Ascending aorta (tissue), 2 donors: ENCODE data around the gene GPC6. TPM values are rescaled to one million over a fixed set of nuclear protein-coding genes. Genes with fewer than 3 reads are reported as not detected.

Source experiments
- DNase-seq, 2 donors: peaks; one replicate each; pipeline ENCODE4 v3.0.0-alpha.2; 2019; ENCODE audit warnings: low spot score in 2 of 2
- H3K27ac ChIP-seq, 2 donors: fragments of 200-600 bp; sonication (generic); one replicate each; pipeline ENCODE4 v1.5.1; 2016 to 2017; ENCODE audit warnings: mild to moderate bottlenecking in 1 of 2
- H3K27me3 ChIP-seq: fragments of 200-600 bp; sonication (generic); one replicate; pipeline ENCODE4 v1.5.1; 2017
- H3K36me3 ChIP-seq, 2 donors: fragments of 200-600 bp; sonication (generic); one replicate each; pipeline ENCODE4 v1.5.1; 2016
- H3K4me1 ChIP-seq, 2 donors: fragments of 200-600 bp; sonication (generic); one replicate each; pipeline ENCODE4 v1.5.1; 2016 to 2017; ENCODE audit warnings: mild to moderate bottlenecking in 1 of 2
- H3K4me3 ChIP-seq, 2 donors: fragments of 200-600 bp; sonication (generic); one replicate each; pipeline ENCODE4 v1.5.1; 2016 to 2017; ENCODE audit warnings: mild to moderate bottlenecking in 1 of 2
- H3K9me3 ChIP-seq, 2 donors: fragments of 200-600 bp; sonication (generic); one replicate each; pipeline ENCODE4 v1.5.1; 2016
- intact Hi-C: fragments of 100-400 bp; cut with DNase I; formaldehyde crosslinking; loops from one replicate; pipeline ENCODE4 v1.15.1; 2023
- total RNA-seq: library from RNA; depleted of rRNA; stranded (reverse); fragments of >200 nt; gene quantifications from one replicate; pipeline ENCODE4 v1.1.0, GENCODE V29; 2016
- TF ChIP-seq, protein P1 (sequence below), 3 experiments: fragments of 200-600 bp in 2 of 3; fragments of 450-650 bp in 1 of 3; sonication (generic) in 2 of 3; IDR thresholded peaks; one replicate each; pipeline ENCODE4 v1.5.1; 2016 to 2019; ENCODE audit warnings: antibody characterized with exemption in 3 of 3, mild to moderate bottlenecking in 1 of 3, moderate library complexity in 1 of 3

GPC6 gene
- total RNA-seq, 1 donor from 2014 or later: 23.2 TPM

DNA sequence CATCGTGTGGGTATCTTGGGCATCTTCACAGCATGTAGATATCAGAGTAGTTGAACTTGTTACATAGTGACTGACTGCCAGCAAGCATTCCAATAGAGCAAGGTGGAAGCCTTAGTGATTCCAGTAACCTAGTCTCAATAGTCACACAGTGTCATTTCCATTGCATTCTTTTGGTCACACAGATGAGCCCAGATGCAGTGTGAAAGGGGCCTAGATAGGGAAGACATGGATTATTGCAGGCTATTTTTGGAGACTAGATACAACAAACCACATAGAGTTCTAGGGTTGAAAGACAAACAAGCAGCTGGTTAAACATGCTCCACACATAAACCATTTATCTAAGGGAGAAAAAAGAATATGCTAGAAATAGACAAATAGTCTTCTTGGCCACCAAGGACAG is 699.4 kb downstream of the GPC6 start:
- H3K4me3 ChIP-seq: no peak overlapping the region
- no peaks in the 10 kb centered on the region for H3K4me1 ChIP-seq
- no peaks in the 10 kb centered on the region for H3K9me3 ChIP-seq
- no peak for DNase-seq
- no peak overlapping the region for H3K27ac ChIP-seq
- no peaks in the 10 kb centered on the region for H3K36me3 ChIP-seq
- H3K27me3 ChIP-seq: no peaks in the 10 kb centered on the region
- TF ChIP-seq, protein P1, sequence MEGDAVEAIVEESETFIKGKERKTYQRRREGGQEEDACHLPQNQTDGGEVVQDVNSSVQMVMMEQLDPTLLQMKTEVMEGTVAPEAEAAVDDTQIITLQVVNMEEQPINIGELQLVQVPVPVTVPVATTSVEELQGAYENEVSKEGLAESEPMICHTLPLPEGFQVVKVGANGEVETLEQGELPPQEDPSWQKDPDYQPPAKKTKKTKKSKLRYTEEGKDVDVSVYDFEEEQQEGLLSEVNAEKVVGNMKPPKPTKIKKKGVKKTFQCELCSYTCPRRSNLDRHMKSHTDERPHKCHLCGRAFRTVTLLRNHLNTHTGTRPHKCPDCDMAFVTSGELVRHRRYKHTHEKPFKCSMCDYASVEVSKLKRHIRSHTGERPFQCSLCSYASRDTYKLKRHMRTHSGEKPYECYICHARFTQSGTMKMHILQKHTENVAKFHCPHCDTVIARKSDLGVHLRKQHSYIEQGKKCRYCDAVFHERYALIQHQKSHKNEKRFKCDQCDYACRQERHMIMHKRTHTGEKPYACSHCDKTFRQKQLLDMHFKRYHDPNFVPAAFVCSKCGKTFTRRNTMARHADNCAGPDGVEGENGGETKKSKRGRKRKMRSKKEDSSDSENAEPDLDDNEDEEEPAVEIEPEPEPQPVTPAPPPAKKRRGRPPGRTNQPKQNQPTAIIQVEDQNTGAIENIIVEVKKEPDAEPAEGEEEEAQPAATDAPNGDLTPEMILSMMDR (IDR thresholded peaks at IDR 0.05): no peak
- intact Hi-C loops: no loop called here

GRCh38 chr13:93926425-93926824 is 699.8 kb downstream of the GPC6 start:
- Histone ChIP-seq H3K4me1 (no peaks in the 10 kb centered on the region), H3K27ac (no peak overlapping the region), H3K9me3 (no peaks in the 10 kb centered on the region), H3K4me3 (no peak overlapping the region), H3K36me3 (no peaks in the 10 kb centered on the region), H3K27me3 (no peaks in the 10 kb centered on the region)
- intact Hi-C loops: no loop called here
- TF ChIP-seq, protein P1 (IDR thresholded peaks at IDR 0.05): no peak
- no peak for DNase-seq

- H3K4me1 ChIP-seq: no peaks in the 10 kb centered on the region
- H3K27ac ChIP-seq: no peak overlapping the region
- intact Hi-C loops: no loop called here
- H3K36me3 ChIP-seq: no peaks in the 10 kb centered on the region
- H3K9me3 ChIP-seq: no peaks in the 10 kb centered on the region
- DNase-seq: no peak
- TF ChIP-seq, protein P1 (IDR thresholded peaks at IDR 0.05): no peak
- no peaks in the 10 kb centered on the region for H3K27me3 ChIP-seq
- no peak overlapping the region for H3K4me3 ChIP-seq
These were observed 700.8 kb downstream of the GPC6 start for GRCh38 chr13:93927431-93927830.

GRCh38 chr13:93932901-93933300 is 706.3 kb downstream of the GPC6 start:
- Histone ChIP-seq H3K27ac (no peak overlapping the region), H3K27me3 (no peaks in the 10 kb centered on the region), H3K36me3 (no peaks in the 10 kb centered on the region), H3K4me3 (no peak overlapping the region), H3K4me1 (no peaks in the 10 kb centered on the region), H3K9me3 (no peaks in the 10 kb centered on the region)
- intact Hi-C loops: no loop called here
- DNase-seq: no peak
- TF ChIP-seq, protein P1 (IDR thresholded peaks at IDR 0.05): no peak

DNA sequence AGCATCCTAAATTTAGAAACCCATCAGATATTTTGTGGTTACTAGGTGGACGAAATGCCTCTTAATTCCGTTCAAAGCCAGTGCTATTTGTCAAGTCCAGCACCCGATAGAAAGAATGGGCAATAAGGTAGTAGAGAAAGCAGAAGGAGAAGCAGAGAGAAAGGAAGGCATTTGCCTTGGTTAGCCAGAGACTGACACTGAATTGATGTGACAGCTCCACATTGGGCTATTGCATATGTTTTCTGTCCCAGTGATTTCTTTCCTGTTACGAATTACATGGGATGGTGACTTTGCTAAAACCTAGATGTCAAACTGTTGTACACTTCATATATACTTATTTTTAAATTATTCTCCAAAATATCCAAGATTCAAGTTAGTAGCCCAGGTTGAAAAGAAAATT is 710.3 kb downstream of the GPC6 start:
- TF ChIP-seq, protein P1 (IDR thresholded peaks at IDR 0.05): no peak

DNA sequence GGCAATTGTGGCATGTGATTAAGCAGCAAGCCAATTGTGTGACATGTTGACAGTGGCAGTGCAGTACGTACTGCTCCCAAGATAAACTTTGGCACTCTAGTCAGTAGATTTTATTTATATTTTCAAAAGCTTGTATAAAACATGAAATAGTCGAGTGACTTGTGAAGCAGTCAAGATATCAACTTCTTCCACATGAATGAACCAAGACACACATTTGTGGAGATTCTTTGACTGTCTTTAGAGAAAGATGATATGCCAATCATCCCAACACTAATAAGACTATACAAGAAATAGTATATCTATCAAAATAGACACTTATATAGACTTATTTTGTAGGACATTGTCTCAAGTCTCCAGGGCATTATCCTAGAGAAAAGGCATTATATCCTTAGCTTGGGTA is 714.8 kb downstream of the GPC6 start:
- no peak overlapping the region for H3K4me3 ChIP-seq
- no peaks in the 10 kb centered on the region for H3K36me3 ChIP-seq
- H3K9me3 ChIP-seq: no peaks in the 10 kb centered on the region
- no peaks in the 10 kb centered on the region for H3K4me1 ChIP-seq
- H3K27me3 ChIP-seq: no peaks in the 10 kb centered on the region
- H3K27ac ChIP-seq: no peak overlapping the region
- DNase-seq: no peak
- intact Hi-C loops: no loop called here
- TF ChIP-seq, protein P1 (IDR thresholded peaks at IDR 0.05): no peak

More for the DNA sequence above, 710.3 kb downstream of the GPC6 start:
- Histone ChIP-seq H3K27me3 (no peaks in the 10 kb centered on the region), H3K27ac (no peak overlapping the region), H3K4me3 (no peak overlapping the region), H3K4me1 (no peaks in the 10 kb centered on the region), H3K9me3 (no peaks in the 10 kb centered on the region), H3K36me3 (no peaks in the 10 kb centered on the region)
- intact Hi-C loops: no loop called here
- DNase-seq: no peak
